ENCODE data around the gene ANXA11.
A peak's percentile ranks its signal among the peaks of the same experiment; 100 is the strongest.

The ANXA11 gene

GRCh38 chr10:80187465-80188409 lies 17.6 kb downstream of the ANXA11 start:
- peak; percentile 90 for DNase-seq

GRCh38 chr10:80187060-80187459 lies 18.3 kb downstream of the ANXA11 start:
- no peak for DNase-seq

- no peak for DNase-seq
These were observed 18.8 kb downstream of the ANXA11 start for GRCh38 chr10:80186364-80187012.

GRCh38 chr10:80185578-80186299 lies 19.6 kb downstream of the ANXA11 start:
- no peak for DNase-seq

- no peak for DNase-seq
These were observed 21.0 kb downstream of the ANXA11 start for GRCh38 chr10:80184291-80184690.

- DNase-seq = no peak
These were observed 21.9 kb downstream of the ANXA11 start for GRCh38 chr10:80183436-80183835.

GRCh38 chr10:80182986-80183385 lies 22.4 kb downstream of the ANXA11 start:
- no peak for DNase-seq

GRCh38 chr10:80177781-80178636 lies 27.3 kb downstream of the ANXA11 start:
- DNase-seq = no peak

GRCh38 chr10:80176526-80176925 lies 28.8 kb downstream of the ANXA11 start:
- DNase-seq = no peak

GRCh38 chr10:80174641-80175395 lies 30.5 kb downstream of the ANXA11 start:
- no peak for DNase-seq

GRCh38 chr10:80173466-80173865 lies 31.9 kb downstream of the ANXA11 start:
- no peak for DNase-seq

GRCh38 chr10:80172896-80173295 lies 32.4 kb downstream of the ANXA11 start:
- no peak for DNase-seq

- no peak for DNase-seq
These were observed 34.1 kb downstream of the ANXA11 start for GRCh38 chr10:80171248-80171660.

- no peak for DNase-seq
These were observed 34.7 kb downstream of the ANXA11 start for GRCh38 chr10:80170641-80171040.

- DNase-seq = no peak
These were observed 35.3 kb downstream of the ANXA11 start for GRCh38 chr10:80170026-80170425.

- peak; percentile 32 for DNase-seq
These were observed 36.5 kb downstream of the ANXA11 start for GRCh38 chr10:80168679-80169380.

- no peak for DNase-seq
These were observed 37.2 kb downstream of the ANXA11 start for GRCh38 chr10:80168162-80168511.

- no peak for DNase-seq
These were observed 37.7 kb downstream of the ANXA11 start for GRCh38 chr10:80167471-80168161.

- no peak for DNase-seq
These were observed 38.5 kb downstream of the ANXA11 start for GRCh38 chr10:80166581-80167470.

All from CD4-positive, alpha-beta T cell treated with Interleukin-12 subunit alpha and Interleukin-12 subunit beta, for 1 hour (primary cell).